ENCODE results near the gene CD99.

GRCh38 chrX:2774057-2774456 lies 83.0 kb downstream of the CD99 start:
- TF ChIP-seq POLR2A (IDR thresholded peaks at IDR 0.05), result no peak
- TF ChIP-seq CTCF (IDR thresholded peaks at IDR 0.05), result no peak
- TF ChIP-seq POLR2AphosphoS5 (IDR thresholded peaks at IDR 0.05), result no peak
